Epithelial cell of proximal tubule (primary cell): ENCODE results near the gene FLT3. TPM values are rescaled to one million over a fixed set of nuclear protein-coding genes. Genes with fewer than 3 reads are reported as not detected.
"Not testable (repeated sequence)": the region's sequence is repeated elsewhere in the genome, so short reads cannot be mapped to it uniquely, and the experiment has no call there.

ENCODE experiments used
- DNase-seq: peaks from one replicate; pipeline ENCODE4 v3.0.0-alpha.2; 2011; ENCODE audit warnings: low read depth
- H3K4me3 ChIP-seq: 2 replicates; pipeline ENCODE4 v1.5.1; 2011; ENCODE audit warnings: low read depth, mild to moderate bottlenecking, low read length
- total RNA-seq: library from RNA; depleted of rRNA; stranded (reverse); fragments of >200 nt; gene quantifications from 2 replicates; pipeline ENCODE4 v1.2.3, GENCODE V29; 2015
- TF ChIP-seq, protein P1 (sequence below): conservative IDR thresholded peaks from 2 replicates; pipeline ENCODE4 v1.5.1; 2012; ENCODE audit warnings: low read depth, mild to moderate bottlenecking, low read length

FLT3 gene
- total RNA-seq, 1 donor from 2014 or later = 0.58 TPM

DNA sequence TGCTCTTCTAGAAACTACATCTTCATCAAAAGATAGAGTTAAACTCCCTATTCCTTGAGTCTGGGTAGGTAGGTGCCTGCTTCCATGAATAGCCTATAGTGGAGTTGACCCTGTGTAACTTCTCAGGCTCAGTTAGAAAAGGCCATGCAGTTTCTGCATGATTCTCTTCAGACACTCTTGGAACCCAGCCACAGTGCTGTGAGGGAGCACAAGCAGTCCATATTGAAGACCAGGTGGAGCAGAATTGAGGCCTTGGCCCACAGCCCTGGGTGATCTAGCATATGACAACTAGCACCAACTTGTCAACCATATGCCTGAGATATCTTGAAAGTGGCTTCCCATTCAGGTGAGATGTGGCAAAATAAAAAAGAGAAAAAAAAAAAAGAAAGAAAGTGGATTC is 27.7 kb upstream of the FLT3 start:
- TF ChIP-seq, protein P1, sequence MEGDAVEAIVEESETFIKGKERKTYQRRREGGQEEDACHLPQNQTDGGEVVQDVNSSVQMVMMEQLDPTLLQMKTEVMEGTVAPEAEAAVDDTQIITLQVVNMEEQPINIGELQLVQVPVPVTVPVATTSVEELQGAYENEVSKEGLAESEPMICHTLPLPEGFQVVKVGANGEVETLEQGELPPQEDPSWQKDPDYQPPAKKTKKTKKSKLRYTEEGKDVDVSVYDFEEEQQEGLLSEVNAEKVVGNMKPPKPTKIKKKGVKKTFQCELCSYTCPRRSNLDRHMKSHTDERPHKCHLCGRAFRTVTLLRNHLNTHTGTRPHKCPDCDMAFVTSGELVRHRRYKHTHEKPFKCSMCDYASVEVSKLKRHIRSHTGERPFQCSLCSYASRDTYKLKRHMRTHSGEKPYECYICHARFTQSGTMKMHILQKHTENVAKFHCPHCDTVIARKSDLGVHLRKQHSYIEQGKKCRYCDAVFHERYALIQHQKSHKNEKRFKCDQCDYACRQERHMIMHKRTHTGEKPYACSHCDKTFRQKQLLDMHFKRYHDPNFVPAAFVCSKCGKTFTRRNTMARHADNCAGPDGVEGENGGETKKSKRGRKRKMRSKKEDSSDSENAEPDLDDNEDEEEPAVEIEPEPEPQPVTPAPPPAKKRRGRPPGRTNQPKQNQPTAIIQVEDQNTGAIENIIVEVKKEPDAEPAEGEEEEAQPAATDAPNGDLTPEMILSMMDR = no peak
- DNase-seq = no peak
- H3K4me3 ChIP-seq = no peak overlapping the region

DNA sequence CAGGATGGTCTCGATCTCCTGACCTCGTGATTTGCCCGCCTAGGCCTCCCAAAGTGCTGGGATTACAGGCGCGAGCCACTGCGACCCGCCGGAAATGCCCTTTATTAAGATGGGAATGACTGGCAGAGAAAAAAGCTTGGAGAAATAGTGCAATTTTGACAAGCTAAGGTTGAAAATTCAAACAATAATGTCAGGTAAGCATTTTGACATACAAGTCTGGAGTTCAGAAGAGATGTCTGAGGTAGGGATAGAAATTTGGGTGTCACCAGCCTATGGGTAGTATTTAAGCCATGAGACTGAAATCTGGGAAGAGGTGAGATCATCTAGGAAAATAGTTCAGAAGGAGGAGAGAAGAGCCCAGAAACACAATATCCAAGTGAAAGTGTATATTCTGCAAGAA is 20.8 kb upstream of the FLT3 start:
- TF ChIP-seq, protein P1 = no peak
- no peak overlapping the region for H3K4me3 ChIP-seq
- no peak for DNase-seq

DNA sequence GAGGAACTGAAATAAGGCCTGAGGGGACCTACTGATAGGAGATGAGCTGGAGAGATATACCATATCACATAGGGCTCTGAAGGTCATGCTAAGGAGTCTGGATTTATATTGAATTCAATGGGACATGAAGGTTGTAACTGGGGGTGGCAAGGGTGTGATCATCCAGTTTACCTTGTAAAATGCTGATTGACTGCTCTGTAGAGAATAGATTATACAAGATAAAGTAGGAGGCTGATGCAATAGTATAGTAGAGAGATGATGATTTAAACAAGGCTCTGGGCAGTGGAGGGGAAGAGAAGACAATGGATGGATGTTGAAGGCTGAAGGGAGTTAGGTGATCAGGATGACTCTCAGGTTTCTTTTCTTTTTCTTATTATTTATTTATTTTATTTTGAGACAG is 19.9 kb upstream of the FLT3 start:
- no peak overlapping the region for H3K4me3 ChIP-seq
- DNase-seq = no peak
- TF ChIP-seq, protein P1 = no peak

DNA sequence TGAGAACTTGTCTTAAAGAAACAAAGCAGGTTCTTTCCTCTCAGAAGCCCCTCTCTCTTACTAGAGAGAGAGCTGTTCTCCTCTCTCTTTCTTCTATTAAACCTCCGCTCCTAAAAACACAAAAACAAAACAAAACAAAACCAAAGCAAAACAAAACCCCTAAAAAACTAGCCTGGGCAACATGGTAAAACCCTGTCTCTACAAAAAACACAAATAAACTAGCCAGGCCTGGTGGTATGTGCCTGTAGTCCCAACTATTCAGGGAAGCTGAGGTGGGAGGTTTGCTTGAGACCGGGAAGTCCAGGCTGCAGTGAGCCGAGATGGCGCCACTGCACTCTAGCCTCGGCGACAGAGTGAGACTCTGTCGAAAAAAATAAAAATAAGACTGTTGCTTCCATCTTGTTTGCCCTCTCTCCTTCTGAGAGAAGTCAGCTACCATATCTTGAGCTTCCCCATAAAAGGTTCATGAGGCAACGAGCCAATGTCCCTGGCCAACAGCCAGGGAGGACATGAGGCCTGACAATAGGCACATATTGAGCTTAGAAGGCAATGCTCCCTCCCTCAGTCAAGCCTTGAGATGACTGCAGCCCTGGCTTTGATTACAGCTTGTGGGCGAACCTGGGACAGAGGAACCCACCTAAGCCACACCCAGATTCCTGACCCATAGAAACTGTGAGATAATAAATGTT is 17.5 kb upstream of the FLT3 start:
- no peak for DNase-seq
- H3K4me3 ChIP-seq = no peak overlapping the region
- TF ChIP-seq, protein P1 = no peak

DNA sequence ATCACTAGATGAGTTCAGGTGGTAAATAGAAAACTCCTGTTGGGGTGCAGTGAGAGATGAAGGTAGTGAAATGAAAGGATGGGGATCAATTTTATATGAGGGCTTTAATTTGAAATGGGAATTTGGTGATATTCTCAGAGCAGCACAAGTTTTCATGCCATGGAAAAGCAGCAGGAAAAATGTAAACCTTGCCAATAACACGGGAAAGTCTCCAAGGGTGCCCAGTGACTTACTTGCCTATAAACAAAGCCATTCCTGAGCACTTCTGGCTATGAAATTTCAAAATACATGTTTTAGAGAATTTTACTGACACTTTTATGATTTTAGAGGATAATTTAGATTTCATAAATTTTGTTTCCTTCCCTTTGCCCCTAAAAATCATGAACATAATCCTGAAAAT is 16.4 kb upstream of the FLT3 start:
- DNase-seq = no peak
- no peak overlapping the region for H3K4me3 ChIP-seq
- TF ChIP-seq, protein P1 = no peak

DNA sequence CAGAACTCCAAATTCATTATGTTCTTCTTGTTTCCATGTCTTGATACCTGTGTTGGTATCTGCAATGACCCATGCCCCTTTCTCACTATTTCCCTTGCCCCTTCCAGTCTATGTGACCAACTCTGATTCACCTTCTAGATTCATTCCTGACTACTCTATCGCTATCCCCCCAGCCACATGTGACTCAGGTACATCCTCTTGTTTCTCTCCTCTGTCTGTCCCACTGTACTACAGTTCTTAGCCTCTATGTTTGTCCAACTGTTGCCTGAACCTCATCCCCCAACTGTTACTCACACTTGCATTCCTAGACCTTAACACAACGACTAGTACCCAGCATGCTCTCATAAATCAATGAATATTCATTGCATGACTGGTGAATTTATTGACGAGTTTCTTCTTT is 10.0 kb upstream of the FLT3 start:
- TF ChIP-seq, protein P1 = no peak
- no peak for DNase-seq
- no peak overlapping the region for H3K4me3 ChIP-seq

DNA sequence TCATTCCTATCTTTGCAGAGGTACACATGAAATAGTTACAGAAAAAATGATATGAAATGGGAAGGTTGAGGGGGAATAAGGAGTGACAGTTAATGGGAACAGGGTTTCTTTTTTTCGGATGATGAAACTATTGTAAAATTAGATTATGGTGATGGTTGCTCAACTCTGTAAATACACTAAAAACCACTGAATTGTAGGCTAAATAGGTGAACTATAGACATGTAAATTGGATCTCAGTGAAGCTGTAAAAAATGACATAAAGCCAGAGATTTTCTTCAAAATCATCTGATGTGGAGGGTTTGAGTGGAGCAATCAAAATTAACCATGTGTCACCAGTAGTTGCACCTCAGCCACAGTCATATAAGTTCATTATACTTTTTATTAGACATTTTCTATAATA is 6.6 kb upstream of the FLT3 start:
- TF ChIP-seq, protein P1 = no peak
- no peak overlapping the region for H3K4me3 ChIP-seq
- no peak for DNase-seq

DNA sequence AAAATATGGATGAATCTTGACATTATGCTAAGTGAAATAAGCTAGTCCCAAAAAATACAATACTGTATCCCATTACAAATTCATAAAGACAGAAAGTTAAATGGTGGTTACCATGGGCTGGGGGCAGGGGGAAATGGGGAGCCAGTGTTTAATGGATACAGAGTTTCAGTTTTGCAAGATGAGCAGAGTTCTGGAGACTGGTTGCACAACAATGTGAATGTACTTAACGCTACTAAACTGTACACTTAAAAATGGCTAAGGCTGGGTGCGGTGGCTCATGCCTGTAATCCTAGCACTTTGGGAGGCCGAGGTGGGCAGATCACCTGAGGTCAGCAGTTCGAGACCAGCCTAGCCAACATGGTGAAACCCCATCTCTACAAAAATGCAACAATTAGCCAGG is 1.5 kb upstream of the FLT3 start:
- H3K4me3 ChIP-seq, DNase-seq: not testable (repeated sequence)
